ENCODE data around the gene TRAK1.

The TRAK1 gene

GRCh38 chr3:42229942-42230688 is 139.0 kb downstream of the TRAK1 start:
- no peak overlapping the region for H3K4me3 ChIP-seq (replicated peaks; ENCODE audit: low read depth, low read length)
- DNase-seq (ENCODE audit: low read depth) = peak; percentile 73
- TF ChIP-seq, protein P1, sequence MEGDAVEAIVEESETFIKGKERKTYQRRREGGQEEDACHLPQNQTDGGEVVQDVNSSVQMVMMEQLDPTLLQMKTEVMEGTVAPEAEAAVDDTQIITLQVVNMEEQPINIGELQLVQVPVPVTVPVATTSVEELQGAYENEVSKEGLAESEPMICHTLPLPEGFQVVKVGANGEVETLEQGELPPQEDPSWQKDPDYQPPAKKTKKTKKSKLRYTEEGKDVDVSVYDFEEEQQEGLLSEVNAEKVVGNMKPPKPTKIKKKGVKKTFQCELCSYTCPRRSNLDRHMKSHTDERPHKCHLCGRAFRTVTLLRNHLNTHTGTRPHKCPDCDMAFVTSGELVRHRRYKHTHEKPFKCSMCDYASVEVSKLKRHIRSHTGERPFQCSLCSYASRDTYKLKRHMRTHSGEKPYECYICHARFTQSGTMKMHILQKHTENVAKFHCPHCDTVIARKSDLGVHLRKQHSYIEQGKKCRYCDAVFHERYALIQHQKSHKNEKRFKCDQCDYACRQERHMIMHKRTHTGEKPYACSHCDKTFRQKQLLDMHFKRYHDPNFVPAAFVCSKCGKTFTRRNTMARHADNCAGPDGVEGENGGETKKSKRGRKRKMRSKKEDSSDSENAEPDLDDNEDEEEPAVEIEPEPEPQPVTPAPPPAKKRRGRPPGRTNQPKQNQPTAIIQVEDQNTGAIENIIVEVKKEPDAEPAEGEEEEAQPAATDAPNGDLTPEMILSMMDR (IDR thresholded peaks at IDR 0.05; ENCODE audit: low read length, missing control alignments) = peak; percentile 61

- TF ChIP-seq, protein P1 (IDR thresholded peaks at IDR 0.05; ENCODE audit: low read length, missing control alignments) = no peak
- no peak overlapping the region for H3K4me3 ChIP-seq (replicated peaks; ENCODE audit: low read depth, low read length)
- DNase-seq (ENCODE audit: low read depth) = no peak
Observed at GRCh38 chr3:42230860-42231259, 139.7 kb downstream of the TRAK1 start.

GRCh38 chr3:42235532-42235931 is 144.4 kb downstream of the TRAK1 start:
- DNase-seq (ENCODE audit: low read depth) = no peak

GRCh38 chr3:42236611-42237010 is 145.5 kb downstream of the TRAK1 start:
- no peak for DNase-seq (ENCODE audit: low read depth)
- no peak overlapping the region for H3K4me3 ChIP-seq (replicated peaks; ENCODE audit: low read depth, low read length)
- TF ChIP-seq, protein P1 (IDR thresholded peaks at IDR 0.05; ENCODE audit: low read length, missing control alignments) = no peak

More at GRCh38 chr3:42235532-42235931, 144.4 kb downstream of the TRAK1 start:
- no peak overlapping the region for H3K4me3 ChIP-seq (replicated peaks; ENCODE audit: low read depth, low read length)
- TF ChIP-seq, protein P1 (IDR thresholded peaks at IDR 0.05; ENCODE audit: low read length, missing control alignments) = no peak

- TF ChIP-seq, protein P1 (IDR thresholded peaks at IDR 0.05; ENCODE audit: low read length, missing control alignments) = no peak
- H3K4me3 ChIP-seq (replicated peaks; ENCODE audit: low read depth, low read length) = no peak overlapping the region
- no peak for DNase-seq (ENCODE audit: low read depth)
Observed at GRCh38 chr3:42246091-42246490, 154.9 kb downstream of the TRAK1 start.

- DNase-seq (ENCODE audit: low read depth) = peak; percentile 75
- TF ChIP-seq, protein P1 (IDR thresholded peaks at IDR 0.05; ENCODE audit: low read length, missing control alignments) = peak; percentile 76
Observed at GRCh38 chr3:42247576-42248027, 156.4 kb downstream of the TRAK1 start.

GRCh38 chr3:42250761-42251160 is 159.6 kb downstream of the TRAK1 start:
- DNase-seq (ENCODE audit: low read depth) = no peak

More at GRCh38 chr3:42247576-42248027, 156.4 kb downstream of the TRAK1 start:
- H3K4me3 ChIP-seq (replicated peaks; ENCODE audit: low read depth, low read length) = no peak overlapping the region

More at GRCh38 chr3:42250761-42251160, 159.6 kb downstream of the TRAK1 start:
- TF ChIP-seq, protein P1 (IDR thresholded peaks at IDR 0.05; ENCODE audit: low read length, missing control alignments) = no peak
- H3K4me3 ChIP-seq (replicated peaks; ENCODE audit: low read depth, low read length) = no peak overlapping the region

All from fibroblast of pulmonary artery (primary cell).